ENCODE measurements around the gene FCN3. TPM values are rescaled to one million over a fixed set of nuclear protein-coding genes. Genes with fewer than 3 reads are reported as not detected.

Gene FCN3
- total and polyA plus RNA-seq, 2 of the 4 experiments (the other 2 are of a cell fraction) = not detected

DNA sequence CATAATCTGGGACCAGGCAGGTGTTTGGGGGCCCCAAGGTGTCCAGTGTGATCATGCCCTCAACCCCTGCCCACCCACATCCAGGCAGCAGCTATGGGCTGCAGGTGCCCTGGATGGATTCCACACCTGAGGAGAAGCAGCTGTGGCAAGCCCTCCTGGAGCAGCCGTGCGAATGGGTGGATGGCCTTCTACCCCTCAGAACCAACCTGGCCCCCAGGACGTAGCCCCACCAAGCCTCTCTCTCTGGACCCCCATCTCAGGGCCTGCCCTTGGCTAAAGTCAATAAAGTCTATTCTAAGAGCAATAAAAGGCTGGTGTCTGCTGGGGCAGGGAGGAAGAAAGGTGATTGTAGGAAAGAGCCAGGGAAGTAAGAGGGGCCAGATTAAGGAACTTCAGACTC, 21.0 kb downstream of the FCN3 start:
- POLR2A ChIA-PET (ENCODE audit: unreplicated experiment) = no interaction called here
- H3K4me3 ChIP-seq (ENCODE audit: insufficient read depth, low read depth, low read length) = no peak overlapping the region
- no peak overlapping the region for H2AK5ac ChIP-seq (ENCODE audit: low read depth, low read length)
- no peak overlapping the region for H2BK120ac ChIP-seq (ENCODE audit: low read depth, low read length)
- H3K4ac ChIP-seq (ENCODE audit: low read depth, low read length) = no peak overlapping the region
- H2AK9ac ChIP-seq (replicated peaks; ENCODE audit: low read depth, low read length, poor library complexity) = no peak overlapping the region
- no peak overlapping the region for H3K14ac ChIP-seq (replicated peaks; ENCODE audit: low read depth, low read length)
- H3K9ac ChIP-seq (ENCODE audit: low read depth, low read length) = no peak overlapping the region
- no peak overlapping the region for H4K91ac ChIP-seq (ENCODE audit: insufficient read depth, low read depth, low read length)
- no peaks in the 10 kb centered on the region for H3K9me3 ChIP-seq (ENCODE audit: control insufficient read depth, insufficient read depth, low read length)
- in situ Hi-C loops (cut with MboI; ENCODE audit: low sequenced_read_pairs) = no loop called here
- no peak overlapping the region for H3K18ac ChIP-seq (ENCODE audit: low read depth, low read length)
- peaks cover 19% of the 10 kb centered on the region for H3K36me3 ChIP-seq (ENCODE audit: control insufficient read depth, insufficient read depth, low read length)
- CTCF ChIA-PET = interaction anchor here (0.7 kb wide), 1 partner anchor 253 kb away, joined by 3 read pairs; no protein-coding TSS in a partner anchor
- dilution Hi-C loops (cut with HindIII; ENCODE audit: low sequenced_read_pairs, unreplicated experiment) = no loop called here
- H3K23ac ChIP-seq (ENCODE audit: low read depth, low read length) = no peak overlapping the region
- no peak overlapping the region for H2AFZ ChIP-seq (replicated peaks; ENCODE audit: low read length, poor library complexity)
- intact Hi-C loops (cut with micrococcal nuclease) = no loop called here
- no CpG with 5 or more reads among the region's 3 CpGs for WGBS, 2 experiments (ENCODE audit: extremely low coverage in 2 of 2, insufficient read length in 1 of 2)
- H4K5ac ChIP-seq (ENCODE audit: low read depth, low read length) = no peak overlapping the region
- peaks cover 5% of the 10 kb centered on the region; the same call in 1 of the 2 replicates for H3K4me1 ChIP-seq (ENCODE audit: control insufficient read depth, insufficient read depth, low read length)
- TF ChIP-seq RAD21 (IDR thresholded peaks at IDR 0.05; ENCODE audit: low read length) (no peak), RFX5 (IDR thresholded peaks at IDR 0.05; ENCODE audit: low read depth, low read length) (no peak), RCOR1 (IDR thresholded peaks at IDR 0.05; ENCODE audit: insufficient replicate concordance, low read length) (no peak), BHLHE40 (IDR thresholded peaks at IDR 0.05; ENCODE audit: low read depth, low read length) (no peak), SMC3 (IDR thresholded peaks at IDR 0.05; ENCODE audit: low read depth, low read length) (no peak), NFE2L2 (IDR thresholded peaks at IDR 0.05; ENCODE audit: low read depth, low read length) (no peak), POLR2A (IDR thresholded peaks at IDR 0.05; ENCODE audit: low read depth, low read length) (no peak), MAZ (IDR thresholded peaks at IDR 0.05; ENCODE audit: borderline replicate concordance, low read depth, low read length) (no peak), CEBPB (IDR thresholded peaks at IDR 0.05; ENCODE audit: low read depth, low read length) (no peak), MAFK (IDR thresholded peaks at IDR 0.05; ENCODE audit: low read depth, low read length) (no peak), MXI1 (IDR thresholded peaks at IDR 0.05; ENCODE audit: borderline replicate concordance, low read depth, low read length) (no peak), CHD1 (IDR thresholded peaks at IDR 0.05; ENCODE audit: low read depth, low read length) (no peak), FOS (IDR thresholded peaks at IDR 0.05; ENCODE audit: low read depth, low read length) (no peak)
- TF ChIP-seq, protein P1, sequence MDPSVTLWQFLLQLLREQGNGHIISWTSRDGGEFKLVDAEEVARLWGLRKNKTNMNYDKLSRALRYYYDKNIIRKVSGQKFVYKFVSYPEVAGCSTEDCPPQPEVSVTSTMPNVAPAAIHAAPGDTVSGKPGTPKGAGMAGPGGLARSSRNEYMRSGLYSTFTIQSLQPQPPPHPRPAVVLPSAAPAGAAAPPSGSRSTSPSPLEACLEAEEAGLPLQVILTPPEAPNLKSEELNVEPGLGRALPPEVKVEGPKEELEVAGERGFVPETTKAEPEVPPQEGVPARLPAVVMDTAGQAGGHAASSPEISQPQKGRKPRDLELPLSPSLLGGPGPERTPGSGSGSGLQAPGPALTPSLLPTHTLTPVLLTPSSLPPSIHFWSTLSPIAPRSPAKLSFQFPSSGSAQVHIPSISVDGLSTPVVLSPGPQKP (IDR thresholded peaks at IDR 0.05; ENCODE audit: borderline replicate concordance, low read depth, low read length) = no peak
- TF ChIP-seq, protein P2, sequence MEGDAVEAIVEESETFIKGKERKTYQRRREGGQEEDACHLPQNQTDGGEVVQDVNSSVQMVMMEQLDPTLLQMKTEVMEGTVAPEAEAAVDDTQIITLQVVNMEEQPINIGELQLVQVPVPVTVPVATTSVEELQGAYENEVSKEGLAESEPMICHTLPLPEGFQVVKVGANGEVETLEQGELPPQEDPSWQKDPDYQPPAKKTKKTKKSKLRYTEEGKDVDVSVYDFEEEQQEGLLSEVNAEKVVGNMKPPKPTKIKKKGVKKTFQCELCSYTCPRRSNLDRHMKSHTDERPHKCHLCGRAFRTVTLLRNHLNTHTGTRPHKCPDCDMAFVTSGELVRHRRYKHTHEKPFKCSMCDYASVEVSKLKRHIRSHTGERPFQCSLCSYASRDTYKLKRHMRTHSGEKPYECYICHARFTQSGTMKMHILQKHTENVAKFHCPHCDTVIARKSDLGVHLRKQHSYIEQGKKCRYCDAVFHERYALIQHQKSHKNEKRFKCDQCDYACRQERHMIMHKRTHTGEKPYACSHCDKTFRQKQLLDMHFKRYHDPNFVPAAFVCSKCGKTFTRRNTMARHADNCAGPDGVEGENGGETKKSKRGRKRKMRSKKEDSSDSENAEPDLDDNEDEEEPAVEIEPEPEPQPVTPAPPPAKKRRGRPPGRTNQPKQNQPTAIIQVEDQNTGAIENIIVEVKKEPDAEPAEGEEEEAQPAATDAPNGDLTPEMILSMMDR (conservative IDR thresholded peaks at IDR 0.05; ENCODE audit: low read depth, low read length) = no peak
- TF ChIP-seq, protein P3, sequence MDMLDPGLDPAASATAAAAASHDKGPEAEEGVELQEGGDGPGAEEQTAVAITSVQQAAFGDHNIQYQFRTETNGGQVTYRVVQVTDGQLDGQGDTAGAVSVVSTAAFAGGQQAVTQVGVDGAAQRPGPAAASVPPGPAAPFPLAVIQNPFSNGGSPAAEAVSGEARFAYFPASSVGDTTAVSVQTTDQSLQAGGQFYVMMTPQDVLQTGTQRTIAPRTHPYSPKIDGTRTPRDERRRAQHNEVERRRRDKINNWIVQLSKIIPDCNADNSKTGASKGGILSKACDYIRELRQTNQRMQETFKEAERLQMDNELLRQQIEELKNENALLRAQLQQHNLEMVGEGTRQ (IDR thresholded peaks at IDR 0.05; ENCODE audit: low read depth, low read length) = no peak
- BruUV-seq (replicated peaks) = no TSS peak
- no peak overlapping the region for H2BK5ac ChIP-seq (ENCODE audit: low read depth, low read length, poor library complexity, severe bottlenecking)
- no peak overlapping the region for H3K27ac ChIP-seq (ENCODE audit: insufficient read depth, low read length)
- no peaks in the 10 kb centered on the region; the same call in 1 of the 2 replicates for H3K27me3 ChIP-seq (ENCODE audit: control insufficient read depth, insufficient read depth, low read length)
- H4K8ac ChIP-seq (ENCODE audit: low read depth in 2 of 2, low read length in 2 of 2) = no peak overlapping the region
- no peak overlapping the region for H3K56ac ChIP-seq (ENCODE audit: extremely low read depth, insufficient read depth, low read length)
- no peak overlapping the region for H2BK15ac ChIP-seq (ENCODE audit: low read depth, low read length)
- H2BK20ac ChIP-seq (ENCODE audit: low read depth, low read length) = no peak overlapping the region
- no peaks in the 10 kb centered on the region; the same call in 1 of the 2 replicates for H3K9me1 ChIP-seq (ENCODE audit: insufficient read depth, low read length)
- no peak overlapping the region for H3K4me2 ChIP-seq (ENCODE audit: low read depth, low read length)
- no peaks in the 10 kb centered on the region for H4K20me1 ChIP-seq (ENCODE audit: insufficient read depth, low read length)
- no peaks in the 10 kb centered on the region for H3K79me1 ChIP-seq (ENCODE audit: low read depth in 1 of 2, low read length in 2 of 2)
- DNase-seq (no peak), ATAC-seq (ENCODE audit: low read depth) (no peak)
